GM19035 (cell line): ENCODE results near the gene TBX5.

Experiments
- ATAC-seq: cut with Tn5 transposase; IDR thresholded peaks from one replicate; pipeline ENCODE4 v1.9.1; 2021; ENCODE audit not compliant: unreplicated experiment

TBX5 gene

DNA sequence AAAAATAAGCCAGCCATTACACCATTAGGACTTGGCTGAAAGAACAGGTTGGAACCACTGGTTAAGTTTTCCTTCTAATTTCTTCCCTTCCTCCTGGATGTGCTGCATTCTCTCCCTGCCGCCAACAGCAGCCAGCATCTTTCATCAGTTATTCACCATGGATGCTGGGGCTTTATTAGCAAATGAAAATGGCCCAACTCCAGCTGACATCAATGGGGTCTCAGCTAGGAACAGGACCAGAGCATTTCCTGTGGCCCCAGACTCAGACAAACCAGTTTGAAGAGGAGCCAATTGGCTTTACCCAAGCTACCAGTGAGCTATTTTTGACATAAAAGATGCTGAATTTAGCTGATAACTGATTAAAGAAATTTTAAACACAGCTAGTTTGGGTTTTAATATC, 26.0 kb upstream of the TBX5 start:
- no peak for ATAC-seq

DNA sequence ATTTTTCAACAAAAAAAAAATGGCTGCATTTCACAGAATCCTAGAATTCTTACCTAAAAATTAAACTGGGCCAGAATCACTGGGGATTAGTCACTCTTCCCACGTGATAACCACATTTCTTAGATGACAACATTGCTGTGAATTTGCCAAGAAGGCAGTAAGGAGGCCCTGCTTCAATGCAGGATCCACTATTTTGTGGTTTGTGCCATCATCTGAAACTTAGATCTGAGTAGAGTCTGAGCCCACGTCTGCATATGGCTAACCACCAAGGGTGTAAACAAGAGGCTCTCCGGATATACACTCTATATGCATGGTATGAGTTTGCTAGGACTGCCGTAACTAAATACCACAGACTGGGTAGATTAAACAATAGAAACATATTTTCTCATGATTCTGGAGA, 24.4 kb upstream of the TBX5 start:
- ATAC-seq = no peak

DNA sequence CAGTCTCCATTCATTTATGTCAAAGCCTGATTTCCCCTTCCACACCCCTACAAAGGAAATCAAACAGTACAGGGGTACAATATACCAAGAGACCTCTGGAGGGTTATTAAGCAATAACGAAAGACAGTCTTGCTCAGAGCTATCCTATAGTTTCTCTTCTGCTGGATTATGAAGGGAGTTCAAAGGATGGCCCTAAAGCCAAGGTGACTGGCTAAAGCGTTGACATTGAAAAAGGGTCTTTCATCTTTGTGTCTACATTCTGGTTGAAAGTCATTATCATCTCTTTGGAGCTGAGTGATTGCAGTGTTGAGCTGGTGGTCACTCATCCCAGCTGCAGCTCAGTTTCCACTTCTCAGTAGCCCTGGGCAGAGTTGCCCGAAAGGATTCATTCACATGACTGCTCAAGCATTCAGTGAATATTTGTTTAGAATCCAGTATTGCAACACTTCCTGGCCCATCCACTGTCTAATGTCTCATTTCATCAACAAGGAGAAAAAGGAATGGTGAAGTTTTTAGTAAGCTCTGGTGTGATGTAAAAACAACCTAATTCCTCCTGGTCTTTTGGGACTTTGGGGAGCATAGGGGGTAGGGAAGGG, 19.2 kb upstream of the TBX5 start:
- ATAC-seq = no peak

DNA sequence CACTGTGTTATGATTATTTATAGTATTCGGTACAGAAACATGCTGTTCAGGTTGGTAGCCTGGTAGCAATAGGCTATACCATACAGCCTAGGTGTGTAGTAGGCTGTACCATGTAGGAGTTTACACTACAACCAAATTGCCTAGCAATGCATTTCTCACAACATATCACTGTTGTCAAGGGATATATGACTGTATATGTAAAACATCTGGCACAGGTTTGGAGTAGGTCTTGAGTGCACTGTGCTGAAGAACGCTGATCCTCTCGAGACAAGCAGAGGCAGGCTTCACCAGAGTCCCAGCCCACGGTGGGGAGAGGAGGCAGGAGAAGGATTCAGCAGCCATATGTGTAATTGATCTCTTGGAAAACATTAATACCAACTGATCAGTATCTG, 15.0 kb upstream of the TBX5 start:
- no peak for ATAC-seq

DNA sequence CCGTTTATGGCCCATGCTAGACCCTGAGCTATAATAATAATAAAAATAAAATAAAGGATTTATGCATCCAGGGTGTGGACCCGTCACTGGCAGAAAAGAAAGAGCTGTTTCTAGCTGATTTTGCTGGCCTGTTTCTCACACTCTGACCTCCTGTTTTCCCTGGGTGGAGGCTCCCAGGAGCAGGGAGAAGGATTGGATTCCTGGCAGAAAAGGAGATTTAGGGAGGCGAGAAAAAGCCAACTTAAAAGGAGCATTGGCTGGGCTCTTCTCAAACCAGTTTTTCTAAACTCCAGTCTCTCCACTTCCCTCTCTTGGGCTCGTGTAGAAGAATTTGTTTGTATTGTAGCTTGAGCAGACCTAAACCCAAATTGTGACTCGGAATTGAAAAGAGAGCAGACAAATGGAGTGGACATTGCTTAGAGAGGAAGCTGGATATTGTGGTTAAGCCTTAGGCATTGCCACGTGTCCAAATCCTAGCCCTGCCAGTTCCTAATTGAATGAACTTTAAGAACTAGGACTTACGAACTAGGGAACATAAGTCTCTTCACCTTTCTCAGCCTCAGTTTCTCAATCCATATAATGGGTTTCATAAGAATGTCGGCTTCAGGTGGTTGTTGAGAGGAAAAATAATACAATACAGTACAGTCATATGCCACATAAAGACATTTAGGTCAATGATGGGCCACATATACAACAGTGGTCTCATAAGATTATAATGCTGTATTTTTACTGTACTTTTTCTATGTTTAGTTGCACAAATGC, 14.4 kb upstream of the TBX5 start:
- ATAC-seq = no peak

DNA sequence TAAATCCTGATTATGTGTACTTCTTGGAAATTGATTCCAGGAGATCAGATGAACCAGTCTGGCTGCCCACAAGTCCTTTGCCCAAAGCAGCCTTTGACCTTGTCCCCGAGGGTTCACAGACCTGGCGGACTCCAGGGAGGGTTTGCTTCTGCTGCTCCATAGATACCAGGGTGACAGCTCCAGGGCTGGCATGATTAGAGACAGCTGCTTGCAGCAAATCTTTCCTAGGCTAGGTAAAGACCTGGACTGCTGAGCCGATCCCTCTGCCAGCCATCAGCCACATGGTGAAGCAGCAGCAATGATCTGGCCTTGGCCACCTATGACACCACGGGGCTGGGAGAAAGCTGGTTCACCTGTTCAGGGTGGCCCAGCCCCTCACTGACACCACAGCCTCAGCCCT, 10.1 kb upstream of the TBX5 start:
- ATAC-seq = no peak

DNA sequence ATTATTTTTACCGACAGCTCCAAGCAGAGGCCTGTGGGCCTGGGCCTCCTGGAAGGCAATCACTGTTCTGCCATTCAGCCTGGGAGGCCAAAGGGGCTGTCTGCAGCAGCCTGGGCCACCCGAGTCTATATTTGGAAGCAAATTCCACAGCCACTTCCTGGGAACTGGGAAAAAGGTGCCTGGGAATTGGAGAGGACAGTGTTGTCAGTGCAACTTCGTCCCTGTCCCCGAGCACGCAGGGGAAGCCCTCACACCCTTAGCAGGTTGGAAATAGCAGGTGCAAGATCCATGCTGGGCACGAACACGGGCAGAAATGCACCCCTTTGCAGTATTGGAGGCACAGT, 9.6 kb upstream of the TBX5 start:
- ATAC-seq = no peak

DNA sequence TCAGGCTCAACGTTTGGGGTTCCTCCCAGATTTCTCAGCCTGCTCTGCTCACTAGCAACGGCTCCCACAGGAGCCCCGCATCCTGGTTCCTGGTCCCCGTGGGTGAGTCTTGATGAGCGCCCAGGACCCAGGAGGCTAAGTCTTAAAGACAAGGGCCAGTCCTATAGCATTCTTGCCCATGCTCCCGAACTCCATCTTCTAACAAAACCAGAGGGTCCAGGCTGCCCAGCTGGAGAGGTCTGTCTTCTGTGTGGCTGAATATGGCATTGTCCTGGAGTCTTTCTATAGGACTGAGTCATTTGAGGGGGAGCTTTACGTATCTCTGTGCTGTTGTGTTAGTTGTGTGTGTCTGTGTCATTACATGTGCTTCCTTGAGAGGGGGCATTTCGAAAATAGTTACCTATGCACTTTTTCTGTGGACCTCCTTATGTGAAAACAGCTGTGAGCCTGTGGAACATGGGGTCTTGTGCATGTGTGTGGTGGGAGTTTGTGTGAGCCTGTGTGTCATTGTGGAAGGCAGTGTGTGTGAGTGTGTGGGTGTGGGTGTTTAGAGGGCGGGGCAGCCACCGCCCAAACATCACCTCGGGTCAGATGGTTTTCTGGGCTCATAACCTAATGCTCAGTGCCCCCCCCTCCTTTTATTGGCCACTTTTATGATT, 9.1 kb upstream of the TBX5 start:
- no peak for ATAC-seq

DNA sequence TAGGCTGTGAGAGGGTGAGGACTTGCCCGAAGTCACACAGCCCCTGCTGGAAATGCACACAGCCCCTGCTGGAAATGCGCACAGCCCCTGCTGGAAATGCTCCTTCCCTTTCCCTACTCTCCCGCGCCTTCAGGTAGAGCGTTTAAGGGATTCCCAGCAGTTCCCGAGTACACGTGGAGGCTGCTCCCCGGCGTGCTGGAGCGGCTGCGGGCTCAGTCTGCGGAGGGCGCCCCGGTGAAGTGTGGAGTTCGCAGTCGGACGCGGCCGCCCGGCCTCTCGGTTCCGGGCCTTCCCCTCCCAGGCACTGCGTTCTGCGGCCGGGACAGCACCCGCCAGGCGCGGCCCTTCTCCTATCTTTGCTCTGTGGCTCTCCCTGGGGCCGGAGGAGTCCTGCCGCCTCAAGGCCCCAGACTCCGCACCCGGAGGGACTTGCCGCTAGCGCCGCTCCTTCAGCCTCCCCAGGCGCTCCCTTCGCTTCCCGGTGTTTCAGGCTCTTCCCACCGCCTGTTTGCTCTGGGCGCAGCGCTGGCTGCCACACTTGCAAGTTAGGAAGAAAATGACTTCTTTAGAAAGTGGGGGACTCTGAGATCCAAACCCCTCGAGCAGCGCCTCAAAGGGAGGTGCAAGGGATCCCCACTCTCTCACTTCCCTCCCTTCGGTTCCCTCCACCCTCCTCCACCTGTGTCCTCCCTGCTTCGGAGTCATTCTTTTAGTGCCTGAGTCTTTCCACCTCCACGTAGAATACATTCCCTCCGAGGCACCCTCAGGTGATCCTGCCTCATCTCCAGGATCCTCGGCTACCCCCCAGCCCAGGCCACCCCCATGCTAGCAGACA, 8.3 kb upstream of the TBX5 start:
- no peak for ATAC-seq

DNA sequence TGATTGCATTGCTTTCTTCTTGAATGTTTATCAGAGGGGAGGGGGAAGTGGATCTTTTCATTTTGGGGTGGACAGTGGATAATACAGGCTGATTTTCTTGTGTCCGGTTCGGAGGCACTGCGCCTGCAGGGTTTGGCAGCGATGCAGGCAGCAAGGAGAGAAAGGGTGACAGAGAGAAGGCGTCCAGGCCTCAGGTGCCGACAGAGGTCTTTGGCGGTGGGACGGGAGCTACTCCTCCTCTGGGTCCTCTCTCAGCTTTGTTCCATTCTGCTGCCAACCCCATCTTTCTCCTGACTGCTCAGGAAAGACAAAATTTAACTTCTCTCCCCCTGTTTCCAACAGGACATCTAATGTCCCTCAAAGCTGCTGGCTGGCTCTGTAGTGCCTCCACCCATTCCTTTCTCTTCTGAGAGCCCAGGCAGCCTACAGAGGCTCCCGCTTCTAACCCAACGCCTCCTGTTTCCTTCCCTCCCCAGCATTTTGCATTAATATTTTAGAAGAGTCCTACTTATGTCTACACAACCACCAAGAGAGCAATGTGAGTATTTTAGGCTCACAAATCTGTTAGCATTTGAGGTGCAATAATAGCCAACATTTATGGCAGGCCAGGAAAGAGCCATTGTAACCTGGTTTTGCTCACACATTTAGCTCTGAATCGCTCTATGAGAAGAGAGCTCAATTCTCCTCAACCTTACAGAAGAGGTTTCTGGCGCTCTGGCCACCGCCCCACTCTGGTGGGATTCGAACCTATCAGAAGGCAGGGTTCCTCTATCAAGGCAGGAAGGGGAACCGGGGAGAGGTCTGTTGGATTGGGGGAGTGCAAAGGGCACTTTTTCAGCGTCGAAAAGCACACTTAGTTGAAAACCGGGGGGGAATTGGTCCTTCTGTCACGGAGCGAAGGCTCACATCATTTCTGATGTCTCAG, 7.1 kb upstream of the TBX5 start:
- no peak for ATAC-seq

DNA sequence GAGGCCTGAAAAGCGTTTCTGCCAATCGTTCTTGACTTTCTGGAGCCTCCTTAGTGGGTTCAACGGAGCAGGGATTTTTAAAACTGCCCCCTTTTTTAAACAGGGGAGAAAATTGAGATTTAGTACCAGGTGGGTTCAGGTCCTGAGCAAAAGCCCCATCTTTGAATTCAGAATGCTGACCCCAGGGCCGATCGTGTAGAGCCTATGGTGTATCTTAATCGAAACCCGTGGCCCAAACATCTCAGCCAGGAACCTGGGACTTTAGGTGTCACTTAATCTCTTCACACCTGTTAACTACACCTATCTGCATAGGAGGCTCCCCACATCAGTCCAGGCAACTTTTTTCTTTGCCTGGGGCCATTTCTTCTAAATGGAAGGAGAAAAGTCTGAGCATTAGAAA, 6.4 kb upstream of the TBX5 start:
- ATAC-seq = no peak

DNA sequence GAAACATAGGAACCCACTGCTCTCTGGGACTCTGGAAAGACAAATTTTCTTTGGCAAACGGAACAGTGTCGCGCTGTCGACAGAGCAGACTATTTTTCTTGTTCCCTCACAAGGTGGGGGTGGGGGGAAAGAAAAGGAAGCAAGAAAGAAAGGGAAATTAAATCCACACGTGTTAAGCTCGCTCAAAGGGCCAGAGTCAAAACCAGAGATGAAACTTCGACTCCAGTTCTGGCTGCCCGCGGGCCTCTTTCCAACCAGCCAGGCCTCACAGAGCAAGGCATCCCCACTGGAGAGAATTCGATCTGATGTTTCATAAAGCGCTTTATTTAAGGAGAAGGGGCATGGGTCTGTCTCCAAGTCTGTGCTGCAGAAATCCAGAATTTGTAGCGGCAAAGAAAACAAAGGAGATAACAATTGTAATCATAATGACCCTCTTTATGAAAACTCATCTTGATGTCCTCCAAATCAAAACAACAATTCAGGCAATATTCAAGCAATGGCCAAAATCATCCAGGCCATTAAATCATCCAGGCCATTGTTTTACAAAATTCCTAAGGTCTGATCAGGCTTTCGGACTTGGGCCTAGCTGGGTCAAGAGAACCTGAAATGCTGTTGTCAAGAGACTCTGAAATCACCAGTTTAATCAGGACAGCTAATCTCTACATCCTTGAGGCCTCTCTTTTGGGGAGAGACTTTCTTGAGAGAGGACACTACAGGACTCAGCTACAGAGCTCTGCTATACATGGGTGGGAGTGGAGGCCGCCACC, 5.3 kb upstream of the TBX5 start:
- ATAC-seq = no peak

DNA sequence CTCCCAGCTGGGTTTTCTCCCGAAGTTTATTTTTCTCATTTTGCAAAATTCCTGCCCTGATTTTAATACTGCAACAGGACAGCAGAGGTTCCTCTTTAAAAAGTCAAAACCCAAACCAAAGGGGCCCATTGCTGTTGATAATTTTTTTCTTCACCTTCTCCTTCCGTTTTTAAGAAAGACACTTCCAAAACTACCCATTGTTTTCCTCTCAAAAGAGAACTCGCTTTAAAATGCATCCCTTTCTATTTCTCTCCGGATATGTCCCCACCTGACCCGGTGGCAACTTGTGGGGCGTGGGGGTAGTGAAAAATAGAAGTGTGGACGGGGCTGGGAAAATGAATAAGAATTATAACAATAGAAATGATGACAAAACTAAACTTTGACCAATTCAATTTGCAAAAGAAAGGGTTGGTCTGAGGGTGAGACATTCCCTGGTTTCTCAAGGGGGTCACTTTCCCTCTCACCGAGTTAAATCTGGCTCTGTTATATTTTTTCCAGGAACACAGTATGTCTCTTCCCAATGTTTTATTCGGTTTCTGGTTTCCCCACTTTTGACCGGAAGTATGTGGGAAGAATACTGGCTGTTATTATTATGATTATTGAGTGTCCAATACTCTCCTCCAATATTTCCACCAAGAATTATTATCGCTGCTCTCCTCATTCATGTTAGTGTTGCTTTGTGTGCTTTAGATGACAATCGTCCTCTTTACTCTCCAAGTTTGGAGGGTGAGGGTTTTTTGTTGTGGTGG, 4.1 kb upstream of the TBX5 start:
- no peak for ATAC-seq

DNA sequence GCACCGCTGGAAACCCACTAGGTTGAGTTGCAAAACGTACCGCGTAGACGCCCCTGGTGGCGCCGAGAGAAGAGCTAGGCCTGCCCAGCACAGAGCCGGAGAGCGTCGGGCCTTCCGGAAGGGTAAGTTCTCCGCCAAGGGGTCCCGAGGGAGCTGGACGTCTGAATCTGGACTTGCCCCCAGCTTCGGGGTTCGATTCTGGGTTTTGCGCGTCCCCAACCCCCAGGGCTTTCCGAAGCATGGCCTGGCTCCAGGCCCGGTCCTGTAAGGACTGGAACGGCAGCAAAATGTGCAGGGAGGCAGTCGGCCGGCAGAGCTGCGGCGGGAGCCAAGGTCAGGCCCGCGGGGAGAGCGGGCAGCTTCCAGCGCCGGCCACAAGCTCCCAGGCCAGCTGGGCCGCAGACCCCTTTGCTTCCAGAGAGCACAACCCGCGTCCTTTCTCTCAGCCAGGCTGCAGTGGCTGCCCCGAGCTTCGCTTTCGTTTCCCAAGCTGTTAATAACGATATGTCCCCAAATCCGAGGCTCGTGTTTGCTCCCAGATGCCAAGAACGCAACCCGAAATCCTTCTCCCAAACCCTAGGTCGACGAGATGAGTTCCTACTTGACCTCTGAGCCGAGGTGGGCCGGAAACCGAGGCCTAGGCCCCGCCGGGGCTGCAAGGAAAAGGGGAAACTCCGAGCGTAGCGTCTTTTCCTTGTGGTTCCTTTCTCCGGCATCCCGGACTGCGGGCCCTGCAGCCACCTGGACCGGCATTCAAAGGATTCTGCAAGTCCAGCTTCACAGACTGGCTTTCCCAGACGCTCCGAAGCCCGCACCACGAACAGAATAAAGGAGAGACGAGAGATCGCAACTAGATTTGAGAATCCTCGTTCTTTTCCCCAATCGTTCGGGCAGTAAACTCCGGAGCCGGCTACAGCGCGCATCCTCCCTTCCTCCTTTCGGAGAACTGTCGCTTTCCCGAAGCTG, 3.2 kb upstream of the TBX5 start:
- no peak for ATAC-seq

DNA sequence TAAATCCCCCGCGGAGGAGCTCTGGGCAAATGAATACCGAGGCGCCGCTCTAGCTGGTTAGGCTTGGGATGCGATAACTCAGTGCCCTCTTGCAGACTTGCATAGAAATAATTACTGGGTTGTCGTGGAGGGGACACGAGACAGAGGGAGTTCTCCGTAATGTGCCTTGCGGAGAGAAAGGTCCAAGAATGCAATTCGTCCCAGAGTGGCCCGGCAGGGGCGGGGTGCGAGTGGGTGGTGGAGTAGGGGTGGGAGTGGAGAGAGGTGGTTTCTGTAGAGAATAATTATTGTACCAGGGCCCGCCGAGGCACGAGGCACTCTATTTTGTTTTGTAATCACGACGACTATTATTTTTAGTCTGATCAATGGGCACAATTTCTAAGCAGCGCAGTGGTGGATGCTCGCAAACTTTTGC, 2.5 kb upstream of the TBX5 start:
- ATAC-seq = no peak

DNA sequence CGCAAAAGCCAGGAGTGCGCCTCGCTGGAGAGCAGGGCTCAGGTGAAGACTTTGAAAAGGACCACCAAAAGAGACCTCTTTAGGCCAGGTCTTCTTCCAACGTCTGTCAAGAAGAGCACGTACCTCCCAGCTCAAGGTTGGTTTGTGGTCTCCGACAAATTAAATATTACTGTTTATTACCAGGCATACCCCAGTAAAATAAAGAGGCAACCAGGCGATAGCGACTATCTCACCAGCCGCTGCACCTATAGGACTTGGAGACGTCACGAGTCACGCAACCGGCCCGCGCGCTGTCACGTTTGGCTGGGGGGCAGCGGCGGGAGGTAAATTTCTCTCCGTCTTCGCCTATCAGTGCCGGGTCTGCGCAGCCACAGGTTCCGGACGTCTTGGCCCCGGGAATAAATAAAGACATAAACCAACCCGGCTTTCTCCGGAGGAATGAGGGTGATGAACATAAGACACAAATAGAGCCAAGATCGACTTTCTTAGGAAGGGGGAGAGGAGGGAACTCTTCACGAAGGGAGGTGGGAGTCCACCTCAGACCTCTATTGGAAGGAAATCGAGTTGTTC, 2.0 kb upstream of the TBX5 start:
- ATAC-seq = no peak

DNA sequence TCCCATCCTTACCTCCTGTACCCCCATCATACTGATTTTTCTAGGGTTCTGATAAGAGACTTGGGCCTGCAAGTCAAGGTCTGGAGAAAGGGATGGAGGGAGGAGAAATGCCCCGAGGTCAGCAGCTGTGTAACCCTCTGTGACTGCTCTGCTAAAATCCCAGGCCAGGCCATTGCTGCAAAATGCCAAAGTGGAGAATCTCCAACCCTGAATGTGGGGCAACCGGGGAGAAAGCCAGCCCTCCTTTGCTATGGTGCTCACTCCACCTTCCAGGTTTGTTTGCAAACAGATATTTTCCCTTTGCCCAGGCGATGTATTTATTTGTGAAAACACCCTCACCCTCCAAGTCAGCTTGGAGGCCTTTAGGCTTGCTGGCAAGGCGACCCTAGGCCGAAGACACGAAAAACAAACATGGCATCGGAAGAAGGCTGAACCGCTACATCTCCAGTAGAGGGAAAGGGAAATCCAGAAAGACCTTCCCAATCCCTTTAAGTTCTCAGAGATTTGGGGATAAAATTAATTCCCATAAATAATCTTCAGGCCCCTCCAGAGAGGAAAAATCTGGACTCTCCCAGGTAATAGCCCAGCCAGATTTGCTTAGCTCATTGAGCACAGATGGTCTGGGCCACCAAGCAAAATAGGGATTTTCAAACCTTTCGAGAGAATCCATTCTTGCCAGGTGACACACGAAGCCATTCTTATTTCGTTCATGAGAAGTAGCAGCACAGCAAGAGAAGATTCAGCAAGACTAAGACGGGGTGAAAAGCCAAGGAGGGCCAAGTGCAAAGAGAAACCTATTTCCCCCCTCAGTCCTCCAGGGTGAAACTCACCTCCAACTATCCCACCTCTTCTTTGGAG, 1.3 kb upstream of the TBX5 start:
- no peak for ATAC-seq
